PC-9 (cell line): ENCODE data around the gene KRTAP9-6. TPM values are rescaled to one million over a fixed set of nuclear protein-coding genes. Genes with fewer than 3 reads are reported as not detected.
"Not testable (repeated sequence)": the region's sequence is repeated elsewhere in the genome, so short reads cannot be mapped to it uniquely, and the experiment has no call there.

Source experiments
- BruUV-seq: library from RNA; stranded (reverse); fragments of 400-500 nt; replicated peaks from 2 replicates; lab custom pipeline; 2021; lab: Mats Ljungman, UMichigan
- CTCF ChIA-PET: fragments of 300-600 bp; sonication (Branson Sonifier 250); formaldehyde crosslinking; loops from one replicate; lab custom pipeline; 2022; ENCODE audit warnings: antibody characterized with exemption; lab: Charles Lee
- POLR2A ChIA-PET: fragments of 300-600 bp; sonication (Branson Sonifier 250); formaldehyde crosslinking; loops from one replicate; lab custom pipeline; 2022; ENCODE audit warnings: antibody characterized with exemption; ENCODE audit not compliant: unreplicated experiment; lab: Charles Lee
- DNase-seq, 2 experiments: peaks; one replicate each; pipeline versions ENCODE4 v3.0.0 to v3.0.0-alpha.2; 2015 to 2022; ENCODE audit warnings: mixed read lengths in 1 of 2
- H2AFZ ChIP-seq: fragments of 200-600 bp; sonication (generic); 2 replicates; pipeline ENCODE4 v1.8.1; 2017; ENCODE audit warnings: antibody characterized with exemption
- H3F3A ChIP-seq: fragments of 200-600 bp; sonication (generic); 2 replicates; pipeline ENCODE4 v1.8.1; 2017; ENCODE audit warnings: antibody characterized with exemption, mild to moderate bottlenecking, low read depth; ENCODE audit not compliant: insufficient read depth
- H3K27ac ChIP-seq: fragments of 200-600 bp; sonication (generic); 2 replicates; pipeline ENCODE4 v1.6.1; 2016; ENCODE audit warnings: mixed run types
- H3K27me3 ChIP-seq: fragments of 200-600 bp; sonication (generic); 2 replicates; pipeline ENCODE4 v1.6.1; 2016; ENCODE audit warnings: low read depth, mixed run types; ENCODE audit not compliant: insufficient read depth
- H3K36me3 ChIP-seq: fragments of 200-600 bp; sonication (generic); 2 replicates; pipeline ENCODE4 v1.6.1; 2016; ENCODE audit warnings: low read depth, mixed run types
- H3K4me1 ChIP-seq: fragments of 200-600 bp; sonication (generic); replicated peaks from 2 replicates; pipeline ENCODE4 v1.6.1; 2016; ENCODE audit warnings: mixed run types; ENCODE audit not compliant: insufficient read depth
- H3K4me2 ChIP-seq: fragments of 200-600 bp; sonication (generic); 2 replicates; pipeline ENCODE4 v1.6.1; 2017; ENCODE audit warnings: mixed run types
- H3K4me3 ChIP-seq: fragments of 200-600 bp; sonication (generic); 2 replicates; pipeline ENCODE4 v1.6.1; 2016; ENCODE audit warnings: mixed run types
- H3K79me2 ChIP-seq: fragments of 200-600 bp; sonication (generic); 2 replicates; pipeline ENCODE4 v1.6.1; 2017; ENCODE audit warnings: low read depth, mixed run types
- H3K9me2 ChIP-seq: fragments of 200-600 bp; sonication (generic); 2 replicates; pipeline ENCODE4 v1.8.1; 2017; ENCODE audit warnings: mild to moderate bottlenecking; ENCODE audit not compliant: insufficient read depth
- H3K9me3 ChIP-seq: fragments of 200-600 bp; sonication (generic); 2 replicates; pipeline ENCODE4 v1.8.1; 2016; ENCODE audit warnings: low read depth; ENCODE audit not compliant: insufficient read depth
- H4K20me1 ChIP-seq: fragments of 200-600 bp; sonication (generic); 2 replicates; pipeline ENCODE4 v1.8.1; 2017; ENCODE audit not compliant: insufficient read depth
- CTCF ChIP-seq: fragments of 200-600 bp; sonication (generic); conservative IDR thresholded peaks from 2 replicates; pipeline ENCODE4 v1.6.1; 2017; ENCODE audit warnings: mixed run types, antibody characterized with exemption, mild to moderate bottlenecking, moderate library complexity
- EZH2 ChIP-seq: fragments of 200-600 bp; sonication (generic); IDR thresholded peaks from 2 replicates; pipeline ENCODE4 v1.8.0; 2017; ENCODE audit warnings: antibody characterized with exemption, low read depth
- intact Hi-C: fragments of 100-400 bp; cut with micrococcal nuclease; formaldehyde crosslinking; loops from one replicate; pipeline ENCODE4 v1.10.0; 2022; ENCODE audit not compliant: unreplicated experiment
- total RNA-seq: library from RNA; stranded (reverse); gene quantifications from 2 replicates; pipeline ENCODE4 v1.2.3, GENCODE V29; 2021

Gene KRTAP9-6
- total RNA-seq, 1 experiment from 2014 or later = not detected

DNA sequence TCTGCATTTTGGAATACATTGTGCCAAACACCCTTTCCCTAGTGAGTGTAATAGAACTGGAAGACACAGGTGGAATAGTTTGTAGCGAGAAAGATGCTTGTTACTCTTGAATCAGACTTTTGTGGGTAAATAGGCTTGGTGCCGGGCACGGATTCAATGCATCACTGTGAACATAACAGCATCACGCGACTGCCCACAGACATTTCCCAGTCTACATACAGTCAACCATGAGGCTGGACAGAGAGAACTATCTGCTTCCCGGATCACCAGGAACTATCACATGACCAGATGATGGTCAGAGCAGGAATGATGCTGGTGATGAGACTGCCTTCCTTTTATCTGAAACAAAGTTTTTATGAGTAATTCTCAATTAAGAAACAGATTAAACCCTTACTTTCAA, 39.1 kb upstream of the KRTAP9-6 start:
- Histone ChIP-seq H3K36me3 (no peaks in the 10 kb centered on the region), H3K9me2 (no peaks in the 10 kb centered on the region; the same call in 1 of the 2 replicates), H2AFZ (no peak overlapping the region), H3K4me3 (no peak overlapping the region), H3K79me2 (no peaks in the 10 kb centered on the region), H3K9me3 (no peaks in the 10 kb centered on the region), H3K27ac (no peak overlapping the region), H4K20me1 (no peaks in the 10 kb centered on the region), H3K4me2 (no peak overlapping the region), H3K27me3 (no peaks in the 10 kb centered on the region), H3K4me1 (no peaks in the 10 kb centered on the region), H3F3A (no peaks in the 10 kb centered on the region)
- no peak for DNase-seq
- intact Hi-C loops = no loop called here
- CTCF ChIA-PET = no interaction called here
- BruUV-seq = no TSS peak
- POLR2A ChIA-PET = no interaction called here
- no peak for TF ChIP-seq CTCF
- no peak for TF ChIP-seq EZH2

GRCh38 chr17:41226598-41227095, 38.5 kb upstream of the KRTAP9-6 start, which contains the start of gene KRTAP9-2:
KRTAP9-2 (plus strand) TSS chr17:41226648; CDS start chr17:41226655, 7 bp downstream.
- H3K36me3 ChIP-seq, CTCF ChIA-PET, H3K4me1 ChIP-seq, intact Hi-C loops, DNase-seq, POLR2A ChIA-PET, H3K4me3 ChIP-seq, H3F3A ChIP-seq, H3K9me3 ChIP-seq, BruUV-seq, H3K79me2 ChIP-seq, H3K27me3 ChIP-seq, H3K4me2 ChIP-seq, H4K20me1 ChIP-seq, H2AFZ ChIP-seq, H3K9me2 ChIP-seq, H3K27ac ChIP-seq: not testable (repeated sequence)

DNA sequence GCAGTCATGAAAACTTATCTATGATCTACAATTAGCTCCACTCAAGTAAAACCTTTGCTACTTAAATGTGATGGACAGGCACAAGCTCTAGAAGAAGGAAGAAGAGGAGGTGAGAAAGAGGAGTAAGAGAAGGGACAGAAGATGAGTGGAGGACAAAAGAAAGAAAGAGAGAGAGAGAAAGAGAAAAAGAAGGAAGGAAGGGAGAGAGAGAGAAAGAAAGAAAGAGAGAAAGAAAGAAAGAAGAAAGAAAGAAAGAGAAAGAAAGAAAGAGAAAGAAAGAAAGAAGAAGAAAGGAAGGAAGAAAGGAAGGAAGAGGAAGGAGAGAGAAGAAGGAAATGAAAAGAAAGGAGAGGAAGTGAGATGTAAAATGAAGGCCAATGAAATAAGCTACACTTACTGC, 35.1 kb upstream of the KRTAP9-6 start:
- H3K27ac ChIP-seq = no peak overlapping the region
- no peaks in the 10 kb centered on the region for H3K9me3 ChIP-seq
- TF ChIP-seq CTCF = no peak
- TF ChIP-seq EZH2 = no peak
- no peaks in the 10 kb centered on the region for H3K4me1 ChIP-seq
- no peaks in the 10 kb centered on the region for H3K79me2 ChIP-seq
- no peaks in the 10 kb centered on the region for H3K27me3 ChIP-seq
- H3K36me3 ChIP-seq = no peaks in the 10 kb centered on the region
- H3K9me2 ChIP-seq = no peaks in the 10 kb centered on the region; the same call in 1 of the 2 replicates
- H3F3A ChIP-seq = no peaks in the 10 kb centered on the region
- CTCF ChIA-PET = no interaction called here
- no peak for DNase-seq
- H4K20me1 ChIP-seq = no peaks in the 10 kb centered on the region
- intact Hi-C loops = no loop called here
- no TSS peak for BruUV-seq
- H3K4me3 ChIP-seq = no peak overlapping the region
- no peak overlapping the region for H3K4me2 ChIP-seq
- no peak overlapping the region for H2AFZ ChIP-seq
- POLR2A ChIA-PET = no interaction called here

DNA sequence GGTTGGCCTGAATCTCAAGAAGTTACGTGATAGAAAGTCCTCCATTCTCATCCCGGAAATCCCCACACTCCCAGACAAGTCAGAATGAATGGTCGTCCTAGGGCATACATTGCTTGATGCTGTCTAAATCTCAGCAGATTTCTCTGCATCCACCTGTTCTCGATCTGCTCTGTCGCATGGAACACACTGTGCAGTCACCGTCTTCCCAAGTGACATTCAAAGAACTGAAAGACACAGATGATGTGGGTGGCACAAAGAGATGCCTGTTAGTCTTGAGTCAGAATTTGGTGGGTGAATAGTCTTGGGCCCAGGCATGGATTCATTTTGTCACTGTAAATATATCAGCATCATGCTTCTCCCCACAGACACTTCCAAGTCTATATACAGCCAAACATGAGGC, 33.4 kb upstream of the KRTAP9-6 start:
- Histone ChIP-seq H2AFZ (no peak overlapping the region), H3K9me3 (no peaks in the 10 kb centered on the region), H3K27me3 (no peaks in the 10 kb centered on the region), H3F3A (no peaks in the 10 kb centered on the region), H3K4me3 (no peak overlapping the region), H3K4me2 (no peak overlapping the region), H4K20me1 (no peaks in the 10 kb centered on the region), H3K36me3 (no peaks in the 10 kb centered on the region), H3K27ac (no peak overlapping the region), H3K4me1 (no peaks in the 10 kb centered on the region), H3K79me2 (no peaks in the 10 kb centered on the region), H3K9me2 (no peaks in the 10 kb centered on the region; the same call in 1 of the 2 replicates)
- POLR2A ChIA-PET = no interaction called here
- no peak for DNase-seq
- no TSS peak for BruUV-seq
- CTCF ChIA-PET = no interaction called here
- TF ChIP-seq CTCF (no peak), EZH2 (no peak)
- intact Hi-C loops = no loop called here

DNA sequence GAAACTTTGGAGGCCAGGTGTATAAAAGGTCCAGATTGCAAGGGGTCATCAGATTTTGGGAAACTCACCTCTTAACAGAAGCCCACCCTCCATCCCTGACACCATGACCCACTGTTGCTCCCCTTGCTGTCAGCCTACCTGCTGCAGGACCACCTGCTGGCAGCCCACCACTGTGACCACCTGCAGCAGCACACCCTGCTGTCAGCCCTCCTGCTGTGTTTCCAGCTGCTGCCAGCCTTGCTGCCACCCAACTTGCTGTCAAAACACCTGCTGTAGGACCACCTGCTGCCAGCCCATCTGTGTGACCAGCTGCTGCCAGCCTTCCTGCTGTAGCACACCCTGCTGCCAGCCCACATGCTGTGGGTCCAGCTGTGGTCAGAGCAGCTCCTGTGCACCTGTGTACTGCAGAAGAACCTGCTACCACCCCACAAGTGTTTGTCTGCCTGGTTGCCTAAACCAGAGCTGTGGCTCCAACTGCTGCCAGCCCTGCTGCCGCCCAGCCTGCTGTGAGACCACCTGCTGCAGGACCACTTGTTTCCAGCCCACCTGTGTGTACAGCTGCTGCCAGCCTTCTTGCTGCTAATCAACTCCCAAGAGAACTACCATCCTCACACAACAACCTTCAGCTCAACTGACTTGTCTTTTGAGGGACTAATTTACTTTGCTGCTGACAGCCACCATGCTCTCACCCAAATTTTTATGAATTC, 32.6 kb upstream of the KRTAP9-6 start, which contains the start of gene KRTAP9-3:
TSS of gene KRTAP9-3 (plus strand) at position 51 of the 707 bp plus-strand sequence. CDS start at position 104, 53 bp downstream.
- H3K79me2 ChIP-seq, H3K36me3 ChIP-seq, intact Hi-C loops, BruUV-seq, H3K9me3 ChIP-seq, H3K4me1 ChIP-seq, POLR2A ChIA-PET, CTCF ChIA-PET, H3K27me3 ChIP-seq, H4K20me1 ChIP-seq, H3F3A ChIP-seq, DNase-seq, H2AFZ ChIP-seq, H3K27ac ChIP-seq, H3K4me3 ChIP-seq, H3K4me2 ChIP-seq, H3K9me2 ChIP-seq: not testable (repeated sequence)
